ENCODE results near the gene INSL3. TPM values are rescaled to one million over a fixed set of nuclear protein-coding genes. Genes with fewer than 3 reads are reported as not detected.
A peak's percentile ranks its signal among the peaks of the same experiment; 100 is the strongest.

Gene INSL3
- total and polyA plus RNA-seq, 2 of the 13 experiments (the other 11 are each of a cell fraction or from before 2014, with no cell fraction given), result 0.30 TPM; not detected in 1

DNA sequence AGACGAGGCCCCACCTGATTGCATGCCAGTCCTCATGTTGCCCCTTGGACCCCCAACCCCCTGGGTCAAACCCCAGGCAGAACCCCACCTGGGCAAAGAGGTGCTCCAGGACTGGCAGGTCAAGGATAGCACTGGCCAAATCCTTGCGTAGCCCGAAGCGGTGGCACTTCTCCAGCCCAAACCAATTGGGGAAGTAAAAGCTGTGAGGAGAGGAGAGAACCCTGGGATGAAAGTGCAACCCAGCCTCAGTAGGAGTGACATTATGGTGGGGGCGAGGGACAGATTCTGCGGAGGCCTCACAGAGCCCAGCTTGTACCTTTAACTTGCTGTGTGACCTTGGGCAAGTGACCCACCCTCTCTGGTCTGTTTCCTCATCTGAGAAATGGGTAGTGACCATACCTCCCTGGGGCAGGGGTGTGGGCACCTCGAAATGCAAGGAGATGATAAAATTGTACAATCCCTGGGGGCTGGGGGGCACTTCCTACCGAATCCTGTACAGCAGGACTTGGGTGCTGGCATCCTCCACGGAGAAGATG, 22.0 kb upstream of the INSL3 start:
- no peak overlapping the region for H3K4me3 ChIP-seq (replicated peaks in 1 of 3; ENCODE audit: insufficient read depth in 1 of 3, low read depth in 2 of 3, low read length in 3 of 3)
- H2AFZ ChIP-seq (ENCODE audit: low read length), result no peak overlapping the region
- H3K4me1 ChIP-seq (ENCODE audit: insufficient read depth, low read length), result peaks cover 18% of the 10 kb centered on the region
- H3K27ac ChIP-seq (ENCODE audit: extremely low read length, insufficient read depth, low read length), result no peak overlapping the region
- no peak for TF ChIP-seq SMYD3 (CRISPR knock-in tag; IDR thresholded peaks at IDR 0.05)
- TF ChIP-seq ZMYM3 (CRISPR knock-in tag; IDR thresholded peaks at IDR 0.05), result peak; percentile 40; the same call in 1 of the 2 replicates
- TF ChIP-seq ZNF768 (CRISPR knock-in tag; IDR thresholded peaks at IDR 0.05), result peak; percentile 97
- in situ Hi-C loops (cut with HindIII; ENCODE audit: extremely low pct_ligation_motif_present, low pct_unique_long_range_greater_than_20kb) (no loop called here), intact Hi-C loops (cut with micrococcal nuclease; ENCODE audit: unreplicated experiment) (no loop called here)
- H3K79me2 ChIP-seq (ENCODE audit: insufficient read depth, low read length), result no peaks in the 10 kb centered on the region
- H3K9me3 ChIP-seq (ENCODE audit: low read length), result no peaks in the 10 kb centered on the region
- no peak overlapping the region for H3K9ac ChIP-seq (ENCODE audit: insufficient read depth, low read depth, low read length)
- FAIRE-seq (no peak), DNase-seq (ENCODE audit: low spot score) (no peak), ATAC-seq (no peak)
- no peaks in the 10 kb centered on the region; a peak in 1 of 5 replicates for H3K27me3 ChIP-seq (ENCODE audit: control insufficient read depth in 1 of 2, insufficient read depth in 2 of 2, low read length in 2 of 2)
- 89% methylated on average over 7 of the region's 9 CpGs for WGBS (ENCODE audit: low lambda C conversion rate)
- no peaks in the 10 kb centered on the region for H4K20me1 ChIP-seq (ENCODE audit: insufficient read depth, low read length)
- CTCF ChIA-PET (ENCODE audit: low intra/inter-chr PET ratio, low total read pairs), result no interaction called here
- POLR2A ChIA-PET, result interaction anchor here (1.9 kb wide), 1 partner anchor 16 kb away, joined by 4 read pairs; no protein-coding TSS in a partner anchor
- no TSS peak for BruUV-seq (replicated peaks)
- no peak overlapping the region for H3K4me2 ChIP-seq (ENCODE audit: low read depth, low read length)
- H3K36me3 ChIP-seq (replicated peaks in 1 of 2; ENCODE audit: control insufficient read depth in 1 of 2, insufficient read depth in 2 of 2, low read length in 2 of 2), result peaks cover 0 to 4% of the 10 kb centered on the region in 2 experiments; a peak in 2 of 5 replicates

DNA sequence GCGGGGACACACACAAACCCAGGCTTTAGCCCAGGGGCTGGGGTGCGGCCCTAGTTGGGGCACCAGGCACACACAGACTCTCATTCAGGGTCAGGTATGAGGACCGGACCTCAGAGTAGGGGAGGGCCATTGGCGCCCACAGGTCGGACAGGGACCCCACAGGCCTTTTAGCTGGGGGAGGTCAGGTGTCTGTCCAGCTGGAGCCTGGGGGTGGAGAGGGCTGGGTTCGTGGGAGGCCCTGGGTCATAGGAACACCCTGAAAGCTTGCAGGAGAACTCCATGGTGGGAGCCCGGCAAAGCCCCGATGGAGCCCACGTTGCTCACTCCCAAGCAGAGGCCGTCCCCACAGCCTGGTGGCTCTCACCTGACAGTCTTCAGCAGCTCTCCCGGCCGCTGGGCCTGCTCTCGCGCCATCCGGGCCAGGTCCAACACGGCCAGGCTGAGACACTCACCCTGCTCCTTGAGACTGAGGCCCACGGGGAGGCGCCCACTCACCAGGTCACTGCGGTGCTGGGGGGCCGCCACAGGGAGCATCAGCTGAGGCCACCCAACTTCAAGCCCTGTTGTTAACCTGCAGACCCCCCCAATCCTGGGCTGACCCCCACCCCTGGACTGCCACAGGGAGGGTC, 21.5 kb upstream of the INSL3 start:
- no peak for TF ChIP-seq ZNF747 (CRISPR knock-in tag; IDR thresholded peaks at IDR 0.05; ENCODE audit: borderline replicate concordance)
- TF ChIP-seq, protein P1, sequence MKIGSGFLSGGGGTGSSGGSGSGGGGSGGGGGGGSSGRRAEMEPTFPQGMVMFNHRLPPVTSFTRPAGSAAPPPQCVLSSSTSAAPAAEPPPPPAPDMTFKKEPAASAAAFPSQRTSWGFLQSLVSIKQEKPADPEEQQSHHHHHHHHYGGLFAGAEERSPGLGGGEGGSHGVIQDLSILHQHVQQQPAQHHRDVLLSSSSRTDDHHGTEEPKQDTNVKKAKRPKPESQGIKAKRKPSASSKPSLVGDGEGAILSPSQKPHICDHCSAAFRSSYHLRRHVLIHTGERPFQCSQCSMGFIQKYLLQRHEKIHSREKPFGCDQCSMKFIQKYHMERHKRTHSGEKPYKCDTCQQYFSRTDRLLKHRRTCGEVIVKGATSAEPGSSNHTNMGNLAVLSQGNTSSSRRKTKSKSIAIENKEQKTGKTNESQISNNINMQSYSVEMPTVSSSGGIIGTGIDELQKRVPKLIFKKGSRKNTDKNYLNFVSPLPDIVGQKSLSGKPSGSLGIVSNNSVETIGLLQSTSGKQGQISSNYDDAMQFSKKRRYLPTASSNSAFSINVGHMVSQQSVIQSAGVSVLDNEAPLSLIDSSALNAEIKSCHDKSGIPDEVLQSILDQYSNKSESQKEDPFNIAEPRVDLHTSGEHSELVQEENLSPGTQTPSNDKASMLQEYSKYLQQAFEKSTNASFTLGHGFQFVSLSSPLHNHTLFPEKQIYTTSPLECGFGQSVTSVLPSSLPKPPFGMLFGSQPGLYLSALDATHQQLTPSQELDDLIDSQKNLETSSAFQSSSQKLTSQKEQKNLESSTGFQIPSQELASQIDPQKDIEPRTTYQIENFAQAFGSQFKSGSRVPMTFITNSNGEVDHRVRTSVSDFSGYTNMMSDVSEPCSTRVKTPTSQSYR (CRISPR knock-in tag; IDR thresholded peaks at IDR 0.05; ENCODE audit: borderline replicate concordance), result no peak
- TF ChIP-seq AGO2 (optimal IDR thresholded peaks at IDR 0.05; ENCODE audit: low read depth, low read length), result peak; percentile 3
- CTCF ChIA-PET (ENCODE audit: low intra/inter-chr PET ratio, low total read pairs), result no interaction called here
- intact Hi-C loops (cut with micrococcal nuclease; ENCODE audit: unreplicated experiment), result no loop called here

More for the DNA sequence above, 21.5 kb upstream of the INSL3 start:
- no peak overlapping the region for H3K4me3 ChIP-seq (replicated peaks in 1 of 3; ENCODE audit: insufficient read depth in 1 of 3, low read depth in 2 of 3, low read length in 3 of 3)
- in situ Hi-C loops (cut with HindIII; ENCODE audit: extremely low pct_ligation_motif_present, low pct_unique_long_range_greater_than_20kb), result no loop called here
- no peak for DNase-seq (ENCODE audit: low spot score)
- H3K27me3 ChIP-seq (ENCODE audit: control insufficient read depth in 1 of 2, insufficient read depth in 2 of 2, low read length in 2 of 2), result no peaks in the 10 kb centered on the region; a peak in 1 of 5 replicates
- no peak overlapping the region for H2AFZ ChIP-seq (ENCODE audit: low read length)
- peaks cover 12% of the 10 kb centered on the region for H3K4me1 ChIP-seq (ENCODE audit: insufficient read depth, low read length)
- no peak for ATAC-seq
- WGBS (ENCODE audit: low lambda C conversion rate), result 70% methylated on average over 2 of the region's 20 CpGs
- H3K79me2 ChIP-seq (ENCODE audit: insufficient read depth, low read length), result no peaks in the 10 kb centered on the region
- H3K9ac ChIP-seq (ENCODE audit: insufficient read depth, low read depth, low read length), result no peak overlapping the region
- no peak overlapping the region for H3K4me2 ChIP-seq (ENCODE audit: low read depth, low read length)
- H3K9me3 ChIP-seq (ENCODE audit: low read length), result no peaks in the 10 kb centered on the region
- peaks cover 4 to 5% of the 10 kb centered on the region in 2 experiments; a peak in 2 of 5 replicates for H3K36me3 ChIP-seq (replicated peaks in 1 of 2; ENCODE audit: control insufficient read depth in 1 of 2, insufficient read depth in 2 of 2, low read length in 2 of 2)
- BruUV-seq (replicated peaks), result no TSS peak
- FAIRE-seq, result no peak
- no peaks in the 10 kb centered on the region for H4K20me1 ChIP-seq (ENCODE audit: insufficient read depth, low read length)
- no peak overlapping the region for H3K27ac ChIP-seq (ENCODE audit: extremely low read length, insufficient read depth, low read length)
- POLR2A ChIA-PET, result interaction anchor here (1.9 kb wide), 1 partner anchor 17 kb away, joined by 4 read pairs; no protein-coding TSS in a partner anchor
